ENCODE data around the gene POMGNT1. TPM values are rescaled to one million over a fixed set of nuclear protein-coding genes. Genes with fewer than 3 reads are reported as not detected.
A peak's percentile ranks its signal among the peaks of the same experiment; 100 is the strongest.

Gene POMGNT1
- total and polyA plus RNA-seq, 2 of the 13 experiments (the other 11 are each of a cell fraction or from before 2014, with no cell fraction given): 33.9 to 46.8 TPM

DNA sequence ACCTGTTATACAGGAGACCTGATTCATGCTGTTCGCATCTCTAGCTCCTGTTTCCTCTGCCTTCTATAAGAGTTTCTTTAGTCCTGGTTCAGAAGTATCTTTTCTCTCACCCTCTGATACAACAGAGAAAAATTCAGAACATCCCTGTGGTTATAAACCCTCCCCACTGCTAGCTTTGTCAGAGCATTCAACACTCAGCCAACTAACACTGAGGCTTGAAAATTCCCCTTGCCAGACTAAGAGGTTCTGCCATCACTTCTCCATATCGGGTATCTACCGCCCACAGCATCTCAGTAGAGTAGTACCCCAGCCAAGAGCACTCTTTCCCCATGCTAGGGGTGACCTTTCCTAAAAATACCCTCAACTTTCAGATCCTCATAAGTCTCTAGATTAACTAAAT lies 46.2 kb downstream of the POMGNT1 start (continued):
- TF ChIP-seq, protein P1, sequence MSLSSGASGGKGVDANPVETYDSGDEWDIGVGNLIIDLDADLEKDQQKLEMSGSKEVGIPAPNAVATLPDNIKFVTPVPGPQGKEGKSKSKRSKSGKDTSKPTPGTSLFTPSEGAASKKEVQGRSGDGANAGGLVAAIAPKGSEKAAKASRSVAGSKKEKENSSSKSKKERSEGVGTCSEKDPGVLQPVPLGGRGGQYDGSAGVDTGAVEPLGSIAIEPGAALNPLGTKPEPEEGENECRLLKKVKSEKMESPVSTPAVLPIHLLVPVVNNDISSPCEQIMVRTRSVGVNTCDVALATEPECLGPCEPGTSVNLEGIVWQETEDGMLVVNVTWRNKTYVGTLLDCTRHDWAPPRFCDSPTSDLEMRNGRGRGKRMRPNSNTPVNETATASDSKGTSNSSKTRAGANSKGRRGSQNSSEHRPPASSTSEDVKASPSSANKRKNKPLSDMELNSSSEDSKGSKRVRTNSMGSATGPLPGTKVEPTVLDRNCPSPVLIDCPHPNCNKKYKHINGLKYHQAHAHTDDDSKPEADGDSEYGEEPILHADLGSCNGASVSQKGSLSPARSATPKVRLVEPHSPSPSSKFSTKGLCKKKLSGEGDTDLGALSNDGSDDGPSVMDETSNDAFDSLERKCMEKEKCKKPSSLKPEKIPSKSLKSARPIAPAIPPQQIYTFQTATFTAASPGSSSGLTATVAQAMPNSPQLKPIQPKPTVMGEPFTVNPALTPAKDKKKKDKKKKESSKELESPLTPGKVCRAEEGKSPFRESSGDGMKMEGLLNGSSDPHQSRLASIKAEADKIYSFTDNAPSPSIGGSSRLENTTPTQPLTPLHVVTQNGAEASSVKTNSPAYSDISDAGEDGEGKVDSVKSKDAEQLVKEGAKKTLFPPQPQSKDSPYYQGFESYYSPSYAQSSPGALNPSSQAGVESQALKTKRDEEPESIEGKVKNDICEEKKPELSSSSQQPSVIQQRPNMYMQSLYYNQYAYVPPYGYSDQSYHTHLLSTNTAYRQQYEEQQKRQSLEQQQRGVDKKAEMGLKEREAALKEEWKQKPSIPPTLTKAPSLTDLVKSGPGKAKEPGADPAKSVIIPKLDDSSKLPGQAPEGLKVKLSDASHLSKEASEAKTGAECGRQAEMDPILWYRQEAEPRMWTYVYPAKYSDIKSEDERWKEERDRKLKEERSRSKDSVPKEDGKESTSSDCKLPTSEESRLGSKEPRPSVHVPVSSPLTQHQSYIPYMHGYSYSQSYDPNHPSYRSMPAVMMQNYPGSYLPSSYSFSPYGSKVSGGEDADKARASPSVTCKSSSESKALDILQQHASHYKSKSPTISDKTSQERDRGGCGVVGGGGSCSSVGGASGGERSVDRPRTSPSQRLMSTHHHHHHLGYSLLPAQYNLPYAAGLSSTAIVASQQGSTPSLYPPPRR (CRISPR knock-in tag; IDR thresholded peaks at IDR 0.05; ENCODE audit: borderline replicate concordance): no peak
- TF ChIP-seq PCBP2 (optimal IDR thresholded peaks at IDR 0.05; ENCODE audit: low read depth, low read length, poor library complexity, severe bottlenecking): no peak

DNA sequence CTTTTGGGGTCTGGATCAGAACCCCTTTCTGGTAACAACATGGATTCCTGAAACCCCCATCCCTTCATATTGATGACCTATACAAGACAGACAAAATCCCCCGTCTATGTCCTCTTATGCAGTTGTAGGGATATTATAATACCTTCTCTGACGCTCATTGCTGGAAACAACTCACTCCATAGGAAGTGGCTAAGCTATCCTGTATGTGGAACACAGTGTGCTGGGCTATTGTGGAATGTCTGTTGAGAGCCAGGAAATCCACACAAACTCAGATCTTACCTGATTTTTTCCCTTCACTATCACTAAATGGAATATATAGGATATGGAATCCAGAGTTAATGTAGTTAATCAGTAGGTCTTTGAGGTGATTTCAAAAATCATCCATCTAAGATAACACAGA lies 48.1 kb downstream of the POMGNT1 start:
- DNase-seq (ENCODE audit: low spot score) (no peak), FAIRE-seq (no peak), ATAC-seq (no peak)
- no TSS peak for BruUV-seq (replicated peaks)
- Histone ChIP-seq H3K9me3 (ENCODE audit: low read length) (no peaks in the 10 kb centered on the region), H3K36me3 (replicated peaks in 1 of 2; ENCODE audit: control insufficient read depth in 1 of 2, insufficient read depth in 2 of 2, low read length in 2 of 2) (no peaks in the 10 kb centered on the region; a peak in 1 of 5 replicates), H3K4me2 (ENCODE audit: low read depth, low read length) (no peak overlapping the region; the same call in 1 of the 2 replicates), H3K27me3 (ENCODE audit: control insufficient read depth in 1 of 2, insufficient read depth in 2 of 2, low read length in 2 of 2) (no peaks in the 10 kb centered on the region), H3K79me2 (ENCODE audit: insufficient read depth, low read length) (no peaks in the 10 kb centered on the region), H2AFZ (ENCODE audit: low read length) (peak overlapping the region; percentile 5), H3K4me1 (ENCODE audit: insufficient read depth, low read length) (peaks cover 11% of the 10 kb centered on the region; the same call in 1 of the 2 replicates), H4K20me1 (ENCODE audit: insufficient read depth, low read length) (no peaks in the 10 kb centered on the region), H3K9ac (ENCODE audit: insufficient read depth, low read depth, low read length) (no peak overlapping the region), H3K4me3 (replicated peaks in 1 of 3; ENCODE audit: insufficient read depth in 1 of 3, low read depth in 2 of 3, low read length in 3 of 3) (no peak overlapping the region), H3K27ac (ENCODE audit: extremely low read length, insufficient read depth, low read length) (no peak overlapping the region)
- CTCF ChIA-PET (ENCODE audit: low intra/inter-chr PET ratio, low total read pairs): no interaction called here
- in situ Hi-C loops (cut with HindIII; ENCODE audit: extremely low pct_ligation_motif_present, low pct_unique_long_range_greater_than_20kb): no loop called here
- intact Hi-C loops (cut with micrococcal nuclease; ENCODE audit: unreplicated experiment): no loop called here
- WGBS (ENCODE audit: low lambda C conversion rate): 40% methylated on average over 2 of the region's 2 CpGs
- POLR2A ChIA-PET: no interaction called here
- TF ChIP-seq ZNF460 (CRISPR knock-in tag; IDR thresholded peaks at IDR 0.05; ENCODE audit: borderline replicate concordance): no peak
- TF ChIP-seq ZNF34 (CRISPR knock-in tag; IDR thresholded peaks at IDR 0.05; ENCODE audit: borderline replicate concordance): no peak
- TF ChIP-seq, protein P2, sequence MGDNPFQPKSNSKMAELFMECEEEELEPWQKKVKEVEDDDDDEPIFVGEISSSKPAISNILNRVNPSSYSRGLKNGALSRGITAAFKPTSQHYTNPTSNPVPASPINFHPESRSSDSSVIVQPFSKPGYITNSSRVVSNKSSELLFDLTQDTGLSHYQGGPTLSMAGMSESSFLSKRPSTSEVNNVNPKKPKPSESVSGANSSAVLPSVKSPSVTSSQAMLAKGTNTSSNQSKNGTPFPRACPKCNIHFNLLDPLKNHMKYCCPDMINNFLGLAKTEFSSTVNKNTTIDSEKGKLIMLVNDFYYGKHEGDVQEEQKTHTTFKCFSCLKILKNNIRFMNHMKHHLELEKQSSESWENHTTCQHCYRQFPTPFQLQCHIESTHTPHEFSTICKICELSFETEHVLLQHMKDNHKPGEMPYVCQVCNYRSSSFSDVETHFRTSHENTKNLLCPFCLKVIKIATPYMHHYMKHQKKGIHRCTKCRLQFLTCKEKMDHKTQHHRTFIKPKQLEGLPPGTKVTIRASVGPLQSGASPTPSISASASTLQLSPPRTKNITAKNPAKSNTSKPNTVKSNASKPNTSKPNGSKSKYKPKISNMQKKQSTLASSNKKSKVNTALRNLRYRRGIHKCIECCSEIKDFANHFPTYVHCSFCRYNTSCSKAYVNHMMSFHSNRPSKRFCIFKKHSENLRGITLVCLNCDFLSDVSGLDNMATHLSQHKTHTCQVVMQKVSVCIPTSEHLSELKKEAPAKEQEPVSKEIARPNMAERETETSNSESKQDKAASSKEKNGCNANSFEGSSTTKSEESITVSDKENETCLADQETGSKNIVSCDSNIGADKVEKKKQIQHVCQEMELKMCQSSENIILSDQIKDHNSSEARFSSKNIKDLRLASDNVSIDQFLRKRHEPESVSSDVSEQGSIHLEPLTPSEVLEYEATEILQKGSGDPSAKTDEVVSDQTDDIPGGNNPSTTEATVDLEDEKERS (CRISPR knock-in tag; IDR thresholded peaks at IDR 0.05): no peak
- TF ChIP-seq ZNF781 (CRISPR knock-in tag; IDR thresholded peaks at IDR 0.05; ENCODE audit: borderline replicate concordance, not compliant biosample characterization): no peak
- TF ChIP-seq, protein P3, sequence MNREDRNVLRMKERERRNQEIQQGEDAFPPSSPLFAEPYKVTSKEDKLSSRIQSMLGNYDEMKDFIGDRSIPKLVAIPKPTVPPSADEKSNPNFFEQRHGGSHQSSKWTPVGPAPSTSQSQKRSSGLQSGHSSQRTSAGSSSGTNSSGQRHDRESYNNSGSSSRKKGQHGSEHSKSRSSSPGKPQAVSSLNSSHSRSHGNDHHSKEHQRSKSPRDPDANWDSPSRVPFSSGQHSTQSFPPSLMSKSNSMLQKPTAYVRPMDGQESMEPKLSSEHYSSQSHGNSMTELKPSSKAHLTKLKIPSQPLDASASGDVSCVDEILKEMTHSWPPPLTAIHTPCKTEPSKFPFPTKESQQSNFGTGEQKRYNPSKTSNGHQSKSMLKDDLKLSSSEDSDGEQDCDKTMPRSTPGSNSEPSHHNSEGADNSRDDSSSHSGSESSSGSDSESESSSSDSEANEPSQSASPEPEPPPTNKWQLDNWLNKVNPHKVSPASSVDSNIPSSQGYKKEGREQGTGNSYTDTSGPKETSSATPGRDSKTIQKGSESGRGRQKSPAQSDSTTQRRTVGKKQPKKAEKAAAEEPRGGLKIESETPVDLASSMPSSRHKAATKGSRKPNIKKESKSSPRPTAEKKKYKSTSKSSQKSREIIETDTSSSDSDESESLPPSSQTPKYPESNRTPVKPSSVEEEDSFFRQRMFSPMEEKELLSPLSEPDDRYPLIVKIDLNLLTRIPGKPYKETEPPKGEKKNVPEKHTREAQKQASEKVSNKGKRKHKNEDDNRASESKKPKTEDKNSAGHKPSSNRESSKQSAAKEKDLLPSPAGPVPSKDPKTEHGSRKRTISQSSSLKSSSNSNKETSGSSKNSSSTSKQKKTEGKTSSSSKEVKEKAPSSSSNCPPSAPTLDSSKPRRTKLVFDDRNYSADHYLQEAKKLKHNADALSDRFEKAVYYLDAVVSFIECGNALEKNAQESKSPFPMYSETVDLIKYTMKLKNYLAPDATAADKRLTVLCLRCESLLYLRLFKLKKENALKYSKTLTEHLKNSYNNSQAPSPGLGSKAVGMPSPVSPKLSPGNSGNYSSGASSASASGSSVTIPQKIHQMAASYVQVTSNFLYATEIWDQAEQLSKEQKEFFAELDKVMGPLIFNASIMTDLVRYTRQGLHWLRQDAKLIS (CRISPR knock-in tag; IDR thresholded peaks at IDR 0.05): no peak
- no peak for TF ChIP-seq EED (CRISPR knock-in tag; IDR thresholded peaks at IDR 0.05)
- no peak for TF ChIP-seq ZNF773 (CRISPR knock-in tag; IDR thresholded peaks at IDR 0.05; ENCODE audit: borderline replicate concordance)

Data from HepG2 (cell line).